Gastroesophageal sphincter (tissue), 4 donors: Measurements from ENCODE around the gene SKOR1. TPM values are rescaled to one million over a fixed set of nuclear protein-coding genes. Genes with fewer than 3 reads are reported as not detected.

Experiments used
- ATAC-seq: fragments of 150-250 bp; one replicate; pipeline ENCODE4 v1.9.1; 2016; ENCODE audit warnings: mild to moderate bottlenecking, moderate library complexity
- H3K27ac ChIP-seq, 4 donors: fragments of 200-600 bp; sonication (generic) in 3 of 4; 1 replicate in 3 of 4; 2 replicates in 1 of 4; pipeline ENCODE4 v1.5.1; 2016 to 2019
- H3K27me3 ChIP-seq: fragments of 200-600 bp; sonication (generic); one replicate; pipeline ENCODE4 v1.5.1; 2019
- H3K36me3 ChIP-seq, 2 donors: fragments of 200-600 bp; sonication (generic); one replicate each; pipeline ENCODE4 v1.5.1; 2019; ENCODE audit warnings: control low read depth in 1 of 2
- H3K4me1 ChIP-seq, 3 donors: fragments of 200-600 bp; sonication (generic); 1 replicate in 2 of 3; 2 replicates in 1 of 3; pipeline ENCODE4 v1.5.1; 2016 to 2019; ENCODE audit warnings: control low read depth in 2 of 3
- H3K4me3 ChIP-seq, 2 donors: fragments of 200-600 bp; sonication (generic); one replicate each; pipeline ENCODE4 v1.5.1; 2019; ENCODE audit warnings: mild to moderate bottlenecking in 1 of 2, moderate library complexity in 1 of 2
- H3K9me3 ChIP-seq, 3 donors: fragments of 200-600 bp; sonication (generic); one replicate each; pipeline ENCODE4 v1.5.1; 2017 to 2019; ENCODE audit warnings: control low read depth in 2 of 3
- CTCF ChIP-seq, 4 experiments: fragments of 200-600 bp in 2 of 4; fragments of 450-650 bp in 2 of 4; sonication (generic) in 1 of 4; IDR thresholded peaks; one replicate each; pipeline ENCODE4 v1.5.1; 2017 to 2019; ENCODE audit warnings: antibody characterized with exemption in 4 of 4, mild to moderate bottlenecking in 2 of 4, moderate library complexity in 2 of 4
- EP300 ChIP-seq: sonication (generic); formaldehyde crosslinking; IDR thresholded peaks from one replicate; pipeline ENCODE4 v1.6.1; 2017; ENCODE audit warnings: antibody characterized with exemption, mild to moderate bottlenecking
- POLR2A ChIP-seq, 2 donors: fragments of 450-650 bp; IDR thresholded peaks; one replicate each; pipeline ENCODE4 v1.6.1; 2017; ENCODE audit warnings: antibody characterized with exemption in 2 of 2, mild to moderate bottlenecking in 2 of 2, moderate library complexity in 1 of 2
- POLR2AphosphoS5 ChIP-seq: sonication (generic); formaldehyde crosslinking; IDR thresholded peaks from one replicate; pipeline ENCODE4 v1.6.1; 2017; ENCODE audit warnings: antibody characterized with exemption
- WGBS, 2 donors: methylation state at CpG; one replicate each; pipeline ENCODE4 v1.1.5; 2018; ENCODE audit warnings: low coverage in 1 of 2; 5-methylcytosine and 5-hydroxymethylcytosine counted together
- total RNA-seq, 4 donors: library from RNA; depleted of rRNA; stranded (reverse); fragments of >200 nt; gene quantifications; one replicate each; pipeline ENCODE4 v1.1.0, GENCODE V29; 2016

SKOR1 gene
- total RNA-seq, 4 donors from 2014 or later: 0.46 to 2.2 (median 0.87) TPM

GRCh38 chr15:67806536-67806935 is 18.8 kb upstream of the SKOR1 start:
- no peaks in the 10 kb centered on the region for H3K9me3 ChIP-seq
- H3K4me3 ChIP-seq: no peak overlapping the region
- no peaks in the 10 kb centered on the region for H3K4me1 ChIP-seq
- no peak for ATAC-seq
- 97 to 100% methylated on average over 1 to 5 of the region's 18 CpGs for WGBS, 2 donors
- no peak overlapping the region for H3K27ac ChIP-seq
- TF ChIP-seq CTCF (IDR thresholded peaks at IDR 0.05) (no peak), POLR2AphosphoS5 (no peak), POLR2A (IDR thresholded peaks at IDR 0.05) (no peak), EP300 (no peak)
- H3K27me3 ChIP-seq: peaks cover 8% of the 10 kb centered on the region
- H3K36me3 ChIP-seq: peaks cover 0 to 77% of the 10 kb centered on the region in 2 donors

GRCh38 chr15:67807141-67807540 is 18.2 kb upstream of the SKOR1 start:
- no peak for TF ChIP-seq EP300
- TF ChIP-seq POLR2AphosphoS5: no peak
- Histone ChIP-seq H3K36me3 (peaks cover 0 to 71% of the 10 kb centered on the region in 2 donors), H3K4me3 (no peak overlapping the region), H3K9me3 (no peaks in the 10 kb centered on the region), H3K4me1 (no peaks in the 10 kb centered on the region), H3K27ac (no peak overlapping the region), H3K27me3 (peaks cover 8% of the 10 kb centered on the region)
- no peak for ATAC-seq
- no CpG with 5 or more reads among the region's 5 CpGs for WGBS, 2 donors

- 80% methylated on average over 1 of the region's 7 CpGs; no CpG with 5 or more reads in 1 of the 2 donors for WGBS, 2 donors
- H3K36me3 ChIP-seq: peaks cover 0 to 64% of the 10 kb centered on the region in 2 donors
- no peak for ATAC-seq
- H3K27me3 ChIP-seq: peaks cover 8% of the 10 kb centered on the region
- no peaks in the 10 kb centered on the region for H3K4me1 ChIP-seq
- TF ChIP-seq EP300: no peak
- TF ChIP-seq POLR2AphosphoS5: no peak
- no peak for TF ChIP-seq POLR2A (IDR thresholded peaks at IDR 0.05)
- no peak for TF ChIP-seq CTCF (IDR thresholded peaks at IDR 0.05)
- H3K4me3 ChIP-seq: no peak overlapping the region
- H3K9me3 ChIP-seq: no peaks in the 10 kb centered on the region
- no peak overlapping the region for H3K27ac ChIP-seq
Observed at GRCh38 chr15:67807836-67808235, 17.5 kb upstream of the SKOR1 start.

- 100% methylated on average over 2 of the region's 7 CpGs; no CpG with 5 or more reads in 1 of the 2 donors for WGBS, 2 donors
- H3K9me3 ChIP-seq: no peaks in the 10 kb centered on the region
- TF ChIP-seq POLR2AphosphoS5: no peak
- no peak for TF ChIP-seq POLR2A (IDR thresholded peaks at IDR 0.05)
- TF ChIP-seq CTCF (IDR thresholded peaks at IDR 0.05): no peak
- TF ChIP-seq EP300: no peak
- no peak for ATAC-seq
- H3K4me3 ChIP-seq: no peak overlapping the region
- no peak overlapping the region for H3K27ac ChIP-seq
- no peaks in the 10 kb centered on the region for H3K4me1 ChIP-seq
- peaks cover 0 to 62% of the 10 kb centered on the region in 2 donors for H3K36me3 ChIP-seq
- H3K27me3 ChIP-seq: peaks cover 8% of the 10 kb centered on the region
Observed at GRCh38 chr15:67808821-67809220, 16.5 kb upstream of the SKOR1 start.

- Histone ChIP-seq H3K4me3 (no peak overlapping the region), H3K4me1 (no peaks in the 10 kb centered on the region), H3K36me3 (peaks cover 0 to 55% of the 10 kb centered on the region in 2 donors), H3K27ac (no peak overlapping the region), H3K27me3 (peaks cover 8% of the 10 kb centered on the region), H3K9me3 (no peaks in the 10 kb centered on the region)
- 60% methylated on average over 2 of the region's 5 CpGs; no CpG with 5 or more reads in 1 of the 2 donors for WGBS, 2 donors
- no peak for ATAC-seq
- TF ChIP-seq CTCF (IDR thresholded peaks at IDR 0.05): no peak
- TF ChIP-seq POLR2A (IDR thresholded peaks at IDR 0.05): no peak
- TF ChIP-seq POLR2AphosphoS5: no peak
- no peak for TF ChIP-seq EP300
Observed at GRCh38 chr15:67809441-67809840, 15.9 kb upstream of the SKOR1 start.
